NOMO-1 (cell line): Measurements from ENCODE around the gene PGS1.
"Not testable (repeated sequence)": the region's sequence is repeated elsewhere in the genome, so short reads cannot be mapped to it uniquely, and the experiment has no call there.

ENCODE experiments used
- DNase-seq, 2 experiments: peaks; one replicate each; lab custom pipeline; 2025; ENCODE audit not compliant: unreplicated experiment in 2 of 2; lab: John Stamatoyannopoulos, UW

Gene PGS1

GRCh38 chr17:78438694-78439325 lies 60.4 kb downstream of the PGS1 start:
- DNase-seq: no peak

DNA sequence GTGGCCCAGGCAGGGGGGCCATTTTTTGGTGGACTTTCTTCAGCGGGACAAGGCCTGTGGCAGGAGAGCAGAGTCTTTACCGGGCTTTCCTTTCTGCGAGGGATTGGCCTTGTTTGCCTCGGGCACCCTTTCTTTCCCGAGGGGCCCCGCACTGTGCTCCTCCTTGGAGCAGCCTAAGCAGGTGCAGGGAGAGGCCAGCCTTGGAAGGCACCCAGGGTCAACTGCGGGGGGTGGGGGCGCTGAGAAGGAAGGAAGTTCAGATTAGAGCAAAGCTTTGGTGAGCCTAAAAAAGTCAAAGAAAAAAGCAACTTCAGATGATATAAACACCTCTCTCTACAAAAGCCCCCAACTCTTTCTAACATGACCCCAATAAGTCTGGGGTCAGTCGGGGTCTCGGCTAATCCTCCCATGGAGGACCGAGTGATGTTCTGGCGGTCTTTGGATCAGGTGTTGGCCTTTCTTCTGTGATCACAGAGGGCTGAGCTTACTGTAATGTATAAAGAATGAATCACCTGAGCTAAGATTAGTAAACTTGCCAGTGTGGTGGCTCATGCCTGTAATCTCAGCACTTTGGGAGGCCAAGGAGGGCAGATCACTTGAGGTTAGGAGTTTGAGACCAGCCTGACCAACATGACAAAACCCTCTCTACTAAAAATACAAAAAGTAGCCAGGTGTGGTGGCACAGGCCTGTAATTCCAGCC lies 63.0 kb downstream of the PGS1 start:
- no peak for DNase-seq

DNA sequence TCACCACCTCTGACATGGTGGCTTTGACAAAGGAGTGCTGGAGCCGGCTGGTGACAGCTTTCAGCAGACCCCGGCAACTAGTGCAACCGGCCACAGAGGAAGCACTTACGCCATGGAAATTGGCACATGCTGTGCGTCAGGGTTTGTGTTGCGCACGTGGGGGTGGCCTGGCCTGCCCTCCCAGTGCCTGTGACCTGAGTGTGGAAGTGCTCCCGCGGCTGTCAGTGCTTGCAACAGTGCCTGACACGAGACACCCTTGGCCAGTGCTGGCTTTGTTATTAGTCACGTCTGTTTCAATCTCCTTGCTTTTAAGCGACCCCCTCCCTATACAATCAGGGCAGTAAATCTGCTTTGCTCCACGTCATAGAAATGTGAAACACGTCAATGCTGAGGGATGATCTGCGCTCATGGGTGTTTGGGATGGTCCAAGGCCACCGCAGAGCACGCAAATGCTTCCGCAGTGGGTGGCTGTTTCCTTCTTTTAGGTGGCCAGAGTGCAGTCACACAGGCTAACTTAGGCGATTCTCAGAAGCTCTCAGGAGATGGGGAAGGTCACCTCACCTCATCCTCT lies 64.3 kb downstream of the PGS1 start:
- DNase-seq: peak; percentile 97

- no peak for DNase-seq
Observed at GRCh38 chr17:78444392-78444791, 65.9 kb downstream of the PGS1 start.

- DNase-seq: no peak
Observed at GRCh38 chr17:78446833-78447232, 68.4 kb downstream of the PGS1 start.

DNA sequence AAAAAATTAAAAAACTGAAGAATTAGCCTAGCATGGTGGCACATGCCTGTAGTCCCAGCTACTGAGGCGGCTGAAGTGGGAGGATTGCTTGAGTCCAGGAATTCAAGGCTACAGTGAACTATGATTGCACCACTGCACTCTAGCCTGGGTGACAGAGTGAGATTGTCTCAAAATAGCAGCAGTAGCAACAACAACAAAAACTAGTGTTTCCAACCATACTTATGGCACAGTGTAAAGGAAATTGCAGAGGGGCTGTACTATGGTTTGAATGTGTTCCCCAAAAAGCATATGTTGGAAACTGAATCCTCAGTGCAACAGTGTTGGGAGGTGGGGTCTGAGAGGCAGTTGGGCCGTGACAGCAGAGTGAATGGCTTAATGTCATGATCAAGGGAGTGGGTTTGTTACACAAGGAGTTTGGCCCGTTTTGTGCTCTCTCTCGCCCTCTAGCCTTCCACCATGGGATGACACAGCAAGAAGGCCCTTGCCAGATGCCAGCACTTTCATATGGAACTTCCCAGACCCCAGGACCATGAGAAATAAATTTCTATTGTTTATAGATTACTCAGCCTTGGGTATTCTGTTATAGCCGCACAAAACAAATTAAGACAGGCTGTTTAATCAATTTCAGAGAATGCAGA lies 70.0 kb downstream of the PGS1 start:
- no peak for DNase-seq

GRCh38 chr17:78449983-78450595 lies 71.6 kb downstream of the PGS1 start:
- DNase-seq: no peak

- peak; percentile 17 to 32 for DNase-seq
Observed at GRCh38 chr17:78450696-78451345, 72.4 kb downstream of the PGS1 start.

DNA sequence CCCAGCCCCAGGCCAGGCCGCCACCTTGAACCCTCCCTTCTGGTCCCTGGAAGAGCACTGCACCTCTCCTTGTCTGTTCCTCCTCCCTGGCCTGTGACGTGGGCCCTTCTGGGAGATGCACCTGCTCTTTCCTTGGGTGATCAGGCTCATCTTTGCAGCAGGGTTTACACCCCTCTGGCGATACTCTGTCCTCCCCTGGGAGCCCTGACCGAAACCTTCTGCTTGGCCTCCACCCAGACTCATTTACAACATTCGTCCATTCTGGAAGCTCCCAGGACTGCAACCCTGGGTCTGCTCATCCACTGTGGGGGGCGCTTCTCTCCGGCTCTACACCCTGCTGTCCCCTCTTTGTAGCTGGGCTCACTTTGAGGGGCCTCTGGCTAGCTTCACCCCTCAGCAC lies 73.3 kb downstream of the PGS1 start:
- no peak for DNase-seq

- no peak for DNase-seq
Observed at GRCh38 chr17:78454346-78454745, 75.9 kb downstream of the PGS1 start.

DNA sequence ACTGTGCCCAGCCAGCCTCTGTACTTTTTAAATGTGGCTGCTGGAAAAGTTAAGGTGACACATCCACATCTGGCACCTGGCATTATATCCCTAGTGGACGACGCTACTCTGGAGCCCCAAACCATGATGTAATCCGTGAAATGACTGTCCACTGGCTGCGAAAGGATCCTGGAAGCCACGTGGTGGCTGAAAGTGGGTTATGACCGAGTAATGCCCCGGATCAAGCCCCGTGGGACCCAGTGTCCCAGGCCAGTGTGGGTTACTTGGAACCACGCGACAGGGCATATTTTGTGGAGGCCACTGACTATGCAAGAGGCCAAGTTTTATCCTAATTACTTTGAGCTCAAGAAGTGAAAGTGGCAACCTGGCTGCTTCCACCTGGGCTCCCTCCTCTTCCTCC lies 79.6 kb downstream of the PGS1 start:
- no peak for DNase-seq

GRCh38 chr17:78458736-78459335 lies 80.4 kb downstream of the PGS1 start:
- no peak for DNase-seq

- no peak for DNase-seq
Observed at GRCh38 chr17:78459696-78460095, 81.2 kb downstream of the PGS1 start.

DNA sequence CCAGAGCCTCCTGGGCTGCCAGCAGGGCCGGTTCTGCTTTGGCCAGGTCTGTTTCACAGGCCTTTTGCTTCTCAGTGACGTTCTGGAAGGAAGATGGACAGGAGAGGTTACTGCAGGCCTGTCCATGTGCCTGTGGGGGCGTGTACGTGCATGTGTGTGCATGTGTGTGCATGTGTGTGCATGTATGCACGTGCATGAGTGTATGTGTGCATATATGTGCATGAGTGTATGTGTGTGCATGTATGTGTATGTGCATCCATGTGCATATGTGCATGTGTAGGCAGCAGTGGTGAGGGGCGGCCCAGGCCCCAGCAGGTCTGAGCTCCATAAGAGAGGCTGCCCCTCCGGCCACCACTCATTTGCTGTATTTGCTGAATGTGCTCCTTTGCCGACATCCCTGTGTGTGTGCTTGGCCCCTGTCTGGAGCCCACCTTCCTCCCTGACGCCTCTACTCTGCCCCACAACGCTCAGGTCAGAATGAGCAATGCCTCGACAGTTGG lies 81.8 kb downstream of the PGS1 start:
- DNase-seq: no peak

GRCh38 chr17:78460951-78461798 lies 82.7 kb downstream of the PGS1 start:
- DNase-seq: no peak

DNA sequence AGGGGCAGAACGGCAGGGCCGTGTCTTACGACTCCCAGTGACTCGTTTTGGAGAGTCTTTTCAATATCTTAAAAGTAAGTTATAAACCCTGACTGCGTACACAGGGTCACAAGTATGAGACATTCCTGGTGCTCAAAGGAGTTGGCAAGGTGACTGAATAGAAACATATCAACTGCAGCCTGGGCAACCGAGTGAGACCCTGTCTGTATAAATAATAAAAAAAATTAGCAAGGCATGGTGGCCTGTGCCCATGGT lies 83.3 kb downstream of the PGS1 start:
- DNase-seq: no peak

DNA sequence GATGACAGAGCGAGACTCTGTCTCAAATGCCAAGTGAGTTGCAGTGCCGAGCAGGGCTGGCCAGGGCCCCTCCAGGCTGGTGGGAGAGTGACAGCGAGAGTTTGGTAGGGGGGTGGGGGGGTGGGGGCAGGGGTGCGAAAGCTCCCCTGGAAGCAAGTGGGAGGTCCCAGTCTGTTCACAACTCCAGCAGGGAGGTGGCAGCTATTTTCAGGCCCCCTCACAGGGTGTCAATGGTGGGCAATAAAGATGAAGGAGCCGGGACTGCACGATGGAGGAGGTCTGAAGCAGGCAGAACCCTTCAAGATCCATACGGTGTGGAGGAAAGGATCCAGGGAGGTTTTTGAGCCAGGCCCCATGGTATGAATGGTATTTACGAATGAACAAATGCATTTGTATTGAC lies 83.7 kb downstream of the PGS1 start:
- no peak for DNase-seq

GRCh38 chr17:78466109-78466785 lies 87.8 kb downstream of the PGS1 start:
- DNase-seq: not testable (repeated sequence)
